GM06990 (cell line): Measurements from ENCODE around the gene AK8.

Experiments used
- DNase-seq: peaks from one replicate; pipeline ENCODE4 v3.0.0-alpha.2; 2011; ENCODE audit not compliant: insufficient read length; ENCODE audit errors: extremely low read depth
- H3K27me3 ChIP-seq: replicated peaks from 2 replicates; pipeline ENCODE4 v1.6.0; 2011; ENCODE audit warnings: low read length; ENCODE audit not compliant: control insufficient read depth, insufficient read depth
- H3K36me3 ChIP-seq: 2 replicates; pipeline ENCODE4 v1.5.1; 2011; ENCODE audit warnings: low read length; ENCODE audit not compliant: control insufficient read depth, insufficient read depth
- H3K4me3 ChIP-seq: replicated peaks from 2 replicates; pipeline ENCODE4 v1.5.1; 2011; ENCODE audit warnings: low read depth, mild to moderate bottlenecking, control low read depth, low read length
- CTCF ChIP-seq: IDR thresholded peaks from 2 replicates; pipeline ENCODE4 v1.5.1; 2011; ENCODE audit warnings: low read length, control low read depth, mild to moderate bottlenecking, inconsistent platforms; ENCODE audit not compliant: insufficient read depth, poor library complexity, severe bottlenecking

The AK8 gene

GRCh38 chr9:132854832-132855231 lies 23.3 kb downstream of the AK8 start:
- no peaks in the 10 kb centered on the region for H3K27me3 ChIP-seq
- DNase-seq = no peak
- H3K36me3 ChIP-seq = no peaks in the 10 kb centered on the region
- no peak overlapping the region for H3K4me3 ChIP-seq
- TF ChIP-seq CTCF = no peak

GRCh38 chr9:132853482-132853881 lies 24.6 kb downstream of the AK8 start:
- no peak for TF ChIP-seq CTCF
- Histone ChIP-seq H3K4me3 (no peak overlapping the region), H3K27me3 (no peaks in the 10 kb centered on the region), H3K36me3 (no peaks in the 10 kb centered on the region)
- DNase-seq = no peak

DNA sequence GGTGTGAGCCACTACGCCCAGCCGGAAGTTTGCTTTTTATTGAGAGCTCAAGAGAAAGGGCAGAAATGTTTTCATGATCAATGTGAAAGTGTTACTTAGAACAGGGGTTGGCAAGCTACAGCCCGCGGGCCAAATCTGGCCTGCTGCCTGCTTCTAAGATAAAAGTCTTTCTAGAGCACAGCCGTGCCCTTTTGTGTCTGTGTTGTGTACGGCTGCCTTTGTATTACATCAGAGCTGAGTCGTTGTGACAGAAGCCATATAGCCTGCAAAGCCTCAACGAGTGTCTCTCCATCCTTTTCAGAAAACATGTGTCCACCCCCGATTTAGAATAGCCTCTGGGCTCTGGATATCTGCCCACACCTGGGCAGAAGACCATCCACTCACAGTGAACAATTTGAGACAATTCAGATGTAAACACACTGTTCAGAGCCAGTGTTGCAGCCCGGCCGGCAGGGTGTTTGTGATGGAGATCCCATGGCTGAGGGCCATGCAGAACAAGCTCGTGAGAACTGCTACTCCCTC lies 28.8 kb downstream of the AK8 start:
- H3K4me3 ChIP-seq = no peak overlapping the region
- no peak for TF ChIP-seq CTCF

GRCh38 chr9:132846918-132847515 lies 31.1 kb downstream of the AK8 start:
- Histone ChIP-seq H3K36me3 (no peaks in the 10 kb centered on the region), H3K4me3 (no peak overlapping the region), H3K27me3 (no peaks in the 10 kb centered on the region)
- DNase-seq = no peak
- TF ChIP-seq CTCF = no peak

More for the DNA sequence above, 28.8 kb downstream of the AK8 start:
- no peak for DNase-seq
- Histone ChIP-seq H3K36me3 (no peaks in the 10 kb centered on the region), H3K27me3 (no peaks in the 10 kb centered on the region)

GRCh38 chr9:132846109-132846917 lies 31.8 kb downstream of the AK8 start:
- Histone ChIP-seq H3K4me3 (no peak overlapping the region), H3K36me3 (no peaks in the 10 kb centered on the region), H3K27me3 (no peaks in the 10 kb centered on the region; the same call in 1 of the 2 replicates)
- no peak for TF ChIP-seq CTCF
- no peak for DNase-seq
